Measurements from ENCODE around the gene MACROD2.
"Not testable (repeated sequence)": the region's sequence is repeated elsewhere in the genome, so short reads cannot be mapped to it uniquely, and the experiment has no call there.

MACROD2 gene

GRCh38 chr20:14951707-14952418 lies 956.5 kb downstream of the MACROD2 start:
- DNase-seq (ENCODE audit: low read depth in 2 of 2), result no peak

GRCh38 chr20:14953736-14954135 lies 958.4 kb downstream of the MACROD2 start:
- no peak for DNase-seq (ENCODE audit: low read depth in 2 of 2)

GRCh38 chr20:14955399-14955798 lies 960.1 kb downstream of the MACROD2 start:
- DNase-seq (ENCODE audit: low read depth in 2 of 2), result no peak

DNA sequence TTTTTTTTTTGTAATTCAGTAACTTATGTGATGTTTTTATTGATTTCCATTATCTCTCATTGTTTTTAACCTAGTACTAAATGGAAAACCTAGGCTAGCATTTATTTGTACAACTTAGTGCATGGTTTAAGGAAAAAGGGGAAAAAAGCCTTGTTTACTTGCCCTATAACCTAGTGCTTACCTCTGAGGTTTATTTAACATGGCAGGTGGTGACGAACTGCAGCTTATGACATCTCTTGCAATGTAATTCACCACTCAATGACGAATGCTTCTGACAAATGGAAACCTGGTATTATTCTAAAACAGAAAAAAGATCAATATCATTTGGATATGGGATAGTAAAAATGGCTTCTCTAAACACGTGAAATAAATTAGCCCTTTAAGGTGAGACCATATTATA lies 960.7 kb downstream of the MACROD2 start:
- DNase-seq (ENCODE audit: low read depth in 2 of 2), result no peak

DNA sequence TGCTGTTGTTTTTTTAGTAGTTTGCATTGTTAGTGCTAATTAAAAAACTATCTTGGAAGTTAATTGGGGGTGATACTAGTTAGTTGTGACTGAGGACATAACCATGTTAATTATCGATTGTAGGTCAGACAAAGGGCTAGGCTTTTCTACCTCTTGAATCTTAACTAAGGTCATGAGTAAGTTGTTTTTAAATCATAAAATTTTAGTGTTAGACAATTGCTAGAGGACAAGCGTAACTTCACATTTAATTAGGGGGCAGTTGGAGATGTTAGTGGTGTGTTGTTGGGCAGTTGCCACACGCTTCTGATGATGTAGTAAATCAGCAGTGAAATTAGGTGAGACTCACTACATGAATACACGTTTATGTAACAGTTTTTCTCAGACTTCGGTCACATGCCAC lies 961.2 kb downstream of the MACROD2 start:
- DNase-seq (ENCODE audit: low read depth in 2 of 2), result no peak

GRCh38 chr20:14957402-14957801 lies 962.1 kb downstream of the MACROD2 start:
- DNase-seq (ENCODE audit: low read depth in 2 of 2), result no peak

- no peak for DNase-seq (ENCODE audit: low read depth in 2 of 2)
Observed at GRCh38 chr20:14958626-14959025, 963.3 kb downstream of the MACROD2 start.

DNA sequence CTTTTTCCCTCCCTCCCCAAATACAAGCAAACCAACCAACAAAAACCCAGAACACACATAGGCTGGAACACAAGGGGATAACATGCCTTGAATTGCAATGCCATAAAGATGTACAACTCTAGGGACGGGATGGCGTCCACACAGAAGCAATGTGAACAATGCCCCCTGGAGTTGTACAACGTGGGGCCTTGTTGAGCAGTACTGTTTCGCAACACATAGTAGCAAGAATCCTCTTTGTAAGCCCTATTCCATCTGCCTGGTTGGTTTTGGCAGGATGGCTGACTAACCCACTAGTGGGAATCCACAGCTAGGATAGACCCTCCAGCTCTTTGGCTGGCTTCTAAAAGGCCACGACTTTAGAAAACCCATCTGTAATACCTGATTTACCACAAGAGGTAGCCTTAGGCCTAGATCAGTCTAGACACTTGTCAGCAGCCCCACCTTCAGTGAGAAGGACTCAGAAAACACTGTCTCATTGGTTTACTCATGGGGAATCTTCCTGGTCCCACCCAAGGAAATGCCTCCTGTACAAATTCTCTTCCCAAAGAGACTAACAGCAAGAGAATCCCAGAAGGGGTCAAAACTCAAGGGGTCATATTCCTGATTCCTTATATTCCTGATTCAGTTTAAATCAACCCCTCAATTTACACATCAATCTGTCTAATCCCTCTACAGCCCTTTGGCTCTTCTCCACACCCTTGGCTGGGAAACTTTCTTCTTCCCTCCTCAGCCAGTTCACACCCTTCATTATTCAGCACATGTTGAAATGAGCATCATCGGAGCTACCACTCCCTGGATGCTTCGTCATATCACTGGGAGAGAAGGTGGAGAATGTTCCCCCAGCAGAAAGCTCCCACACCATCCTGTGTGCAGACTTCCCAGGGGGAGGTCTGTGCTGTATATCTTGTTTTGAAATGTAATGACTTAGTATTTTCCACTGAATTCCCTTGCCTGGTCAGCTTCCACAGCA lies 964.5 kb downstream of the MACROD2 start:
- DNase-seq (ENCODE audit: low read depth in 2 of 2), result no peak

DNA sequence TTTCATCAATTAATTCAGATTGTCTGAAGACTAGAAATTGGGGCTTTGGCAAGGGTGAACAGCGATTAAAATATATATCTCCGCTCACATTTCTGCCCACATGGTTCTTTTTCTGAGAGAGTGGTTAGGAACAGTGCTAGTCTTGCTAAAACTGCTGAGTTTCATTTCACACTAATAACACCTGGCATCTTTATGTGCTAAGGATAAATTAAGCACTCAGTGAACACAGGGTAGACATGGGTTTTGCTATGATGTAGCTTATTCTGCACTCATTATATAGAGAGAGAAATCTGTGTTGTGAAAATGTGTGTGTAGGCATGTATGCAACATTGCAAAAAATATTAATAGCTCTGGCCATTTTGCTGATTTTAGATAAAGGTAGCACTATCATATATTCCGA lies 965.5 kb downstream of the MACROD2 start:
- no peak for DNase-seq (ENCODE audit: low read depth in 2 of 2)

DNA sequence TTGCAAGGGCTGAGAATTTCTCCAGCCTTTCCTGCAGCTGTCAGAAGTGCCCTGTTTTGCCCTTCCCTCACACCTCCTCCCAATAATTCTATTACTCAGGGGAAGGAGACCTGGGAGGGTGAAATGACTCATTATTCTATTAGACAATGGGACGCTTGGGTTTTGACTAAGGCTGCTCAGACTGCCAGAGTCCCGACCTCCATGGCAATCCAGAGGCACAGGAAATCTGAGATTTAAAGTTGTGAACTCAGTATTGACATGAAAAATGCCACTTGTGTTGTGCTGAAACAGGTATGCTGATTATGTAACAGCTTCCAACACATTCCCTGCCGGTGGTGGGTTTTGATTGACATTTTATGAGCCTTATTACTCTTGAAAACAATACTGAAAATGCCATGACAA lies 967.9 kb downstream of the MACROD2 start:
- DNase-seq (ENCODE audit: low read depth in 2 of 2), result no peak

GRCh38 chr20:14966203-14966602 lies 970.9 kb downstream of the MACROD2 start:
- DNase-seq (ENCODE audit: low read depth in 2 of 2), result no peak

DNA sequence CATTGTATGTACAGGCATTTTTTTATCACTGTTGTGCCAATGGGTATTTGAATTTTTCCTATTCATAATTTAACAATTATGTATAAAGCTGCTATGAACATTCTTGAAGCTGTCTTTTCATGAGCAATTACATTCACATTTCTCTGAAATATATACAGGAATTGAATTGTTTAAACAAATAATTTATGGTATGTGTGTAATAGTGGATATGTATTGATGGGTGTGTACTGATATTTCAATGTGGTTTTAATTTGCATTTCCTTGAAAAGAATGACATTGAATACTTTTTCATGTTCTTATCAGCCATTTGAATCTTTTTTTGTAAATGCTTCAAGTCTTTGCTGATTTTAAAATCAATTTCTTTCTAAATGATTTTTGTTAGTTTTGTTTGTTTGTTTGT lies 971.5 kb downstream of the MACROD2 start:
- no peak for DNase-seq (ENCODE audit: low read depth in 2 of 2)

DNA sequence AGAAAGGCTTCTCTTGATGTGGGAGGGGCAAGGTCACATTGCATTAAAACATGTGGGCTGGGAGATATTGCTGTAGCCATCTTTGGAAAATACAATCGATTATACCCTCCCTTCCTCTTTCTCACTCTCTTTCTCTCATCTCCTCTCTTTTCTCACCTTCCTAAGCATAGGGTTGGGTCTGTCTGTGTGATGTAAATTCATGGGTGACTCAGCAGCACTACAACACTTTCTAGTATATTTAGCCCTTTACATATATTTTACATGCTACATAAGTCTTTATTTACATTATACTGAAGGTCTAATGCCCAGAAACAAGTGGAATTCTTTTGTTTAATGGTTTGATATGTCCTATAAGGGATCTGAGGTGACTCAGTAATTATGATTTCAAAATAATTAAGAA lies 976.9 kb downstream of the MACROD2 start:
- DNase-seq (ENCODE audit: low read depth in 2 of 2), result no peak

- no peak for DNase-seq (ENCODE audit: low read depth in 2 of 2)
Observed at GRCh38 chr20:14972690-14973089, 977.4 kb downstream of the MACROD2 start.

- DNase-seq (ENCODE audit: low read depth in 2 of 2), result no peak
Observed at GRCh38 chr20:14979453-14979986, 984.2 kb downstream of the MACROD2 start.

GRCh38 chr20:14981486-14981885 lies 986.2 kb downstream of the MACROD2 start:
- not testable (repeated sequence) for DNase-seq (ENCODE audit: low read depth in 2 of 2)

GRCh38 chr20:14982324-14982723 lies 987.0 kb downstream of the MACROD2 start:
- not testable (repeated sequence) for DNase-seq (ENCODE audit: low read depth in 2 of 2)

GRCh38 chr20:14984305-14984704 lies 989.0 kb downstream of the MACROD2 start:
- DNase-seq (ENCODE audit: low read depth in 2 of 2), result no peak

GRCh38 chr20:14984768-14985622 lies 989.7 kb downstream of the MACROD2 start:
- DNase-seq (ENCODE audit: low read depth in 2 of 2), result no peak

DNA sequence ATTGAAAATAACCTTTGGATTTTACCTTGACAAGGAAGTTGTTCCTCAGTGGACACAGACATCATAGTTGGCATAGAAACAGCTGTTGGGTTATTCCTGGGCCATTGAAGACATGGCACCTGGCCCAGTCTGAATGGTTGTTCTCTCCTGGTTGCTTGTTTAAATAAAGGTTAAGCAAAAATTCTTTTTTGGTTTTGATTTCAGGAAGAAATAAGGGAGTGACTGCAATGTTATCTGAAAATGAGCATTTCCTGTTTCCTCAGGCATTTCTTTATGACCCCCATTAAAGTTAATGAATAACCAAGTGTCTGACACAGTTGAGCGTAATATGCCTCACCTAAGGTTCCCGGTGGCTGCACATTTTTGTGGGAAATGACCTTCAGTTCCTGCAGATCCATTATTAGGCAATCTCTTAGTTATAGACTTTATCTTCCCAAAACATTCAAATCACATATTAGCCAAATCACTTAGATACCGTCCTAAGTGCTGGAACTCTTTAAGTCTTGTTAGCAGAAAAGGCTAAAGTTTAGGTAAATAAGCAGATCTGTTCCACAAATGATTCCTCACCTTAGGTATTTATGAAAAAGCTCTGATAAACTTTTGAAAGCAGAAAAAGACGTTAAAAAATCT lies 990.8 kb downstream of the MACROD2 start:
- DNase-seq (ENCODE audit: low read depth in 2 of 2), result no peak

- DNase-seq (ENCODE audit: low read depth in 2 of 2), result no peak
Observed at GRCh38 chr20:14986656-14987055, 991.3 kb downstream of the MACROD2 start.

Data from stimulated activated CD8-positive, alpha-beta memory T cell treated with anti-CD3 and anti-CD28 coated beads, Interleukin-15, amount 100 ng/mL, for 48 hours (primary cell).